Endodermal cell (in vitro differentiated cells): ENCODE data around the gene GRIK3. TPM values are rescaled to one million over a fixed set of nuclear protein-coding genes. Genes with fewer than 3 reads are reported as not detected.

Source experiments
- DNase-seq: peaks from one replicate; pipeline ENCODE4 v3.0.0-alpha.2; 2017
- H3K27ac ChIP-seq: 2 replicates; pipeline ENCODE4 v1.5.1; 2013; ENCODE audit warnings: mild to moderate bottlenecking, low read depth, low read length, moderate library complexity
- H3K27me3 ChIP-seq: 2 replicates; pipeline ENCODE4 v1.6.1; 2013; ENCODE audit warnings: mild to moderate bottlenecking, low read length, moderate library complexity; ENCODE audit not compliant: insufficient read depth, control insufficient read depth, poor library complexity, severe bottlenecking
- H3K36me3 ChIP-seq: 2 replicates; pipeline ENCODE4 v1.7.0; 2013; ENCODE audit warnings: mild to moderate bottlenecking, low read length, moderate library complexity; ENCODE audit not compliant: control insufficient read depth, insufficient read depth
- H3K4me1 ChIP-seq: one replicate; pipeline ENCODE4 v1.7.0; 2013; ENCODE audit warnings: low read length; ENCODE audit not compliant: control insufficient read depth, insufficient read depth
- H3K4me3 ChIP-seq: 2 replicates; pipeline ENCODE4 v1.5.1; 2013; ENCODE audit warnings: mild to moderate bottlenecking, low read length, moderate library complexity
- H3K9ac ChIP-seq: 2 replicates; pipeline ENCODE4 v1.6.1; 2013; ENCODE audit warnings: mild to moderate bottlenecking, low read length, moderate library complexity; ENCODE audit not compliant: poor library complexity, severe bottlenecking; ENCODE audit errors: extremely low read depth
- H3K9me3 ChIP-seq: 2 replicates; pipeline ENCODE4 v1.6.1; 2013; ENCODE audit warnings: mild to moderate bottlenecking, low read length, moderate library complexity; ENCODE audit not compliant: control insufficient read depth
- H3K27ac Mint-ChIP-seq: 2 replicates; pipeline ENCODE4 v1.8.0; 2020; ENCODE audit warnings: mixed read lengths
- H3K27me3 Mint-ChIP-seq: 2 replicates; pipeline ENCODE4 v1.8.0; 2021; ENCODE audit warnings: mild to moderate bottlenecking, mixed read lengths; ENCODE audit not compliant: insufficient read depth
- H3K36me3 Mint-ChIP-seq: 2 replicates; pipeline ENCODE4 v1.8.0; 2020; ENCODE audit warnings: low read depth, mixed read lengths
- H3K4me1 Mint-ChIP-seq: 2 replicates; pipeline ENCODE4 v1.8.0; 2020; ENCODE audit warnings: mixed read lengths
- H3K4me3 Mint-ChIP-seq: 2 replicates; pipeline ENCODE4 v1.8.0; 2020; ENCODE audit warnings: mild to moderate bottlenecking, moderate library complexity, mixed read lengths
- H3K9me3 Mint-ChIP-seq: 2 replicates; pipeline ENCODE4 v1.8.0; 2020; ENCODE audit warnings: mild to moderate bottlenecking, mixed read lengths
- WGBS, 2 experiments: methylation state at CpG; one replicate each; pipeline versions ENCODE4 v1.1.5 to v1.1.7; 2013; ENCODE audit warnings: missing lambda C conversion rate in 2 of 2, mixed read lengths in 1 of 2; ENCODE audit not compliant: insufficient coverage in 1 of 2, insufficient read length in 1 of 2; 5-methylcytosine and 5-hydroxymethylcytosine counted together
- total RNA-seq, 2 donors: library from RNA; stranded (reverse); fragmentation: NEBNext Ultra II Directional in 1 of 2; extraction: Animal tissue kit (Norgen Biotek cat#: 25700) in 1 of 2; gene quantifications; 2 replicates in 1 of 2; 3 replicates in 1 of 2; pipeline ENCODE4 v1.2.1, GENCODE V29; 2021
- TF ChIP-seq, protein P1 (sequence below): fragments of 200-600 bp; sonication (generic); conservative IDR thresholded peaks from 2 replicates; pipeline ENCODE4 v1.5.0; 2021; ENCODE audit warnings: antibody characterized with exemption, mild to moderate bottlenecking

Gene GRIK3
- total RNA-seq, 2 donors from 2014 or later: 13.4 to 32.4 TPM

DNA sequence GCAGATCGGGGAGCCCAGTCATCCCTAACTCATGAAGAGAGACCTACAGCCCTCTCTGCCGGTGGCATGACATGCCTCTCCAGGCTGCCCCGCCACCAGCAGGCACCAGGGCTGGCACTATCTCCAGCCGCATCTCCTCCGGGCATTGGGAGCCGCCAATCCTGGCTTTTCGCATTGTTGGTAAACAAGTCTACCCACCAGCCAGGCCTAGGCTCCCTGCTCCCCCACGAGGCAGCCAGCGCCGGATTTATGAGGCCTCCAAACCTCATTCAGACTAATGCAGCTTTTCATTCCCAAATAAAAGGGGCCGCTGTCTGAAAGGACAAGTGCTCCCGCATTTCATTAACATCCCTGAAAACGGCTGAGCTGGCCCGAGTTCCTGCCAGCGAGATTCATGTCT, 3.4 kb upstream of the GRIK3 start:
- Histone ChIP-seq H3K9ac (no peak overlapping the region), H3K9me3 (no peaks in the 10 kb centered on the region), H3K27ac (no peak overlapping the region), H3K4me1 (peaks cover 6% of the 10 kb centered on the region), H3K36me3 (no peaks in the 10 kb centered on the region), H3K27me3 (peaks cover 64% of the 10 kb centered on the region), H3K4me3 (no peak overlapping the region)
- TF ChIP-seq, protein P1, sequence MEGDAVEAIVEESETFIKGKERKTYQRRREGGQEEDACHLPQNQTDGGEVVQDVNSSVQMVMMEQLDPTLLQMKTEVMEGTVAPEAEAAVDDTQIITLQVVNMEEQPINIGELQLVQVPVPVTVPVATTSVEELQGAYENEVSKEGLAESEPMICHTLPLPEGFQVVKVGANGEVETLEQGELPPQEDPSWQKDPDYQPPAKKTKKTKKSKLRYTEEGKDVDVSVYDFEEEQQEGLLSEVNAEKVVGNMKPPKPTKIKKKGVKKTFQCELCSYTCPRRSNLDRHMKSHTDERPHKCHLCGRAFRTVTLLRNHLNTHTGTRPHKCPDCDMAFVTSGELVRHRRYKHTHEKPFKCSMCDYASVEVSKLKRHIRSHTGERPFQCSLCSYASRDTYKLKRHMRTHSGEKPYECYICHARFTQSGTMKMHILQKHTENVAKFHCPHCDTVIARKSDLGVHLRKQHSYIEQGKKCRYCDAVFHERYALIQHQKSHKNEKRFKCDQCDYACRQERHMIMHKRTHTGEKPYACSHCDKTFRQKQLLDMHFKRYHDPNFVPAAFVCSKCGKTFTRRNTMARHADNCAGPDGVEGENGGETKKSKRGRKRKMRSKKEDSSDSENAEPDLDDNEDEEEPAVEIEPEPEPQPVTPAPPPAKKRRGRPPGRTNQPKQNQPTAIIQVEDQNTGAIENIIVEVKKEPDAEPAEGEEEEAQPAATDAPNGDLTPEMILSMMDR: no peak
- 35 to 44% methylated on average over 4 to 15 of the region's 15 CpGs for WGBS, 2 experiments
- H3K27me3 Mint-ChIP-seq: peaks cover 80% of the 10 kb centered on the region
- H3K9me3 Mint-ChIP-seq: no peaks in the 10 kb centered on the region
- DNase-seq: peak; percentile 56
- H3K4me3 Mint-ChIP-seq: no peak overlapping the region
- peaks cover 28% of the 10 kb centered on the region for H3K4me1 Mint-ChIP-seq
- H3K27ac Mint-ChIP-seq: no peak overlapping the region
- no peaks in the 10 kb centered on the region for H3K36me3 Mint-ChIP-seq

DNA sequence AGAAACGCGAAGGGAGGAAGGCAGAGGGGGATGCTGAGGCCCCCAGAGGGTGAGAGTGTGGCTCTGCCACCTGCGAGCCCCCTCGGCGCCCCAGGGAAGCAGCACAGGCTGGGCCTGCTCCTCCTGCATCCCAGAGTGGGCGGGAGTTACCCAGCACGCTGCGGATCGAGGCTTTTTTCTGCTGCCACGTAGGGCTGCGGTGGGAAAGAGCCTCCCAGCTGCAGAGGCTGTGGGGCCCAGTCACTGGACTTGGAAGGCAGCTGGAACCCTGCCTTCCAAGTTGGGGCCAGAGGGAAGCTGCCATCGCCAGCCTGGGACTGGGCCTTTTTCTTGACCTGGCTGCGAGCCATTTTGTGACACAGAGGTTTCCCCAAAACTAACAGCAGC, 2.3 kb upstream of the GRIK3 start:
- no peak overlapping the region for H3K9ac ChIP-seq
- H3K27me3 Mint-ChIP-seq: peaks cover 85% of the 10 kb centered on the region
- no peak overlapping the region for H3K4me3 ChIP-seq
- no peak overlapping the region for H3K27ac Mint-ChIP-seq
- H3K27ac ChIP-seq: no peak overlapping the region
- peaks cover 26% of the 10 kb centered on the region for H3K4me1 Mint-ChIP-seq
- WGBS, 2 experiments: 36 to 44% methylated on average over 7 to 13 of the region's 13 CpGs
- H3K9me3 ChIP-seq: no peaks in the 10 kb centered on the region
- H3K4me1 ChIP-seq: peaks cover 4% of the 10 kb centered on the region
- TF ChIP-seq, protein P1: no peak
- DNase-seq: peak; percentile 71
- peak overlapping the region; percentile 52 for H3K4me3 Mint-ChIP-seq
- no peaks in the 10 kb centered on the region for H3K36me3 ChIP-seq
- no peaks in the 10 kb centered on the region for H3K36me3 Mint-ChIP-seq
- peaks cover 69% of the 10 kb centered on the region for H3K27me3 ChIP-seq
- H3K9me3 Mint-ChIP-seq: no peaks in the 10 kb centered on the region

DNA sequence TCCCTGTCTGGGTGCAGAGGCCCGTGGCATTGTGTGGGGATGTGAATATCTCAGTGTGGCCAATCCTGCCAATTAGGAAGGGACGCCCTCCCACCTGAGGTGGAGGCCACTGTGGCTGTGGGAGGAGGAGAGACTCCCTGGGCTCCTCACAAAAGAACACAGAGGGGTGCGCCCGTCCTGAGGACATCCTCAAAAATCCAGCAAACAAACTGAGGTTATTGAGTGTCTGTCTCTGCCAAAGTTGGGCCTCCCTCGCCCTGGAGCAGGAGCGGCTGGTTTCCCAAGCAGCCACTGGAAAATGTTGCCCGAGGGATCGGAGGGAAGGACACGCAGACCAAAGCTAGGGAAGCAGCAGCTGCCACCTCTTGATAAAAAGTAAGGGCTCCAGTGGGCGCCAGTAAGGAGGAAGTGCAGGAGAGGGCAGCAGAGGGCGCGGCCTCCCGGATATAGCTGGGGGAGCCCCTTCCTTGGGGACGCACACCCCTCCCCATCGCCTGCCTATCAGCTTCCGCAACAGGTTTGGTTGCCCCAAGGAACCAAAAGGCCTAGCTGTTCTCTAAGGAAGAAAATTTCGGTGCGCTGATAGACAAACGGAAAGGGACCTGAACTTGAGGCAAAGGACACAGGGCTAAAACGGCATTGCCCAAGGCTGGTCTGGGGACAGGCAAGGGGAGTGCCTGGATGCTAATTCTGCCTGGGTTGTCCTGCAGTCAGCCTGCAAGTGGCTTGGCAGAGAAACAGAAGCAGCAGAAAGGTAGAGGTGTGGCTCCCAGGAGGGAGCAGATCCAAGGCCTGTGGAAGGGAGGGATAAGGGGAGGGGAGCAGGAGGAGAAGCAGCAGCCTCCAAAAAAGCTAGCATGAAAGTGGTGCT, 1.7 kb upstream of the GRIK3 start:
- Histone ChIP-seq H3K4me3 (no peak overlapping the region), H3K27ac (peak overlapping the region; percentile 12), H3K27me3 (peaks cover 76% of the 10 kb centered on the region), H3K9ac (no peak overlapping the region), H3K9me3 (no peaks in the 10 kb centered on the region), H3K4me1 (peaks cover 4% of the 10 kb centered on the region), H3K36me3 (no peaks in the 10 kb centered on the region)
- H3K27ac Mint-ChIP-seq: no peak overlapping the region
- no peaks in the 10 kb centered on the region for H3K36me3 Mint-ChIP-seq
- TF ChIP-seq, protein P1: peak; percentile 67
- H3K4me3 Mint-ChIP-seq: peak overlapping the region; percentile 52
- H3K9me3 Mint-ChIP-seq: no peaks in the 10 kb centered on the region
- WGBS, 2 experiments: 13 to 19% methylated on average over 12 to 20 of the region's 20 CpGs
- H3K4me1 Mint-ChIP-seq: peaks cover 26% of the 10 kb centered on the region
- DNase-seq: peak; percentile 86
- H3K27me3 Mint-ChIP-seq: peaks cover 88% of the 10 kb centered on the region
